Neural progenitor cell (in vitro differentiated cells): ENCODE measurements around the gene FAM236B. TPM values are rescaled to one million over a fixed set of nuclear protein-coding genes. Genes with fewer than 3 reads are reported as not detected.

Source experiments
- small RNA-seq: library from RNA; depleted of rRNA; stranded (forward); fragments of <200 nt; gene quantifications from one replicate; pipeline ENCODE3, GENCODE V24; 2015
- total RNA-seq: library from RNA; depleted of rRNA; stranded (reverse); fragments of >200 nt; gene quantifications from 2 replicates; pipeline ENCODE4 v1.2.3, GENCODE V29; 2015; ENCODE audit warnings: low replicate concordance

The FAM236B gene
- total RNA-seq, 1 donor from 2014 or later, result not detected

Small RNA genes within 50 kb of the gene (small RNA-seq; reads per million reads assigned to genes)
- gene RNU1-112P, result not detected

Other genes with a start within 250 kb of the FAM236B start
- gene HDAC8, start 209.8 kb downstream of the FAM236B start, total RNA-seq, result 28.4 and 37.8 TPM in 2 replicates
- 5.1 and 5.2 TPM in 2 replicates for gene PHKA1, start 68.4 kb downstream of the FAM236B start, total RNA-seq
- gene DMRTC1B, start 5.8 kb downstream of the FAM236B start, total RNA-seq, result 0.34 TPM in 1 of 2 replicates, not detected in the other
- not detected in 2 replicates for gene FAM236D, start 25.6 kb upstream of the FAM236B start, total RNA-seq
- gene FAM236C, start 130.0 kb upstream of the FAM236B start, total RNA-seq, result not detected in 2 replicates
- not detected in 2 replicates for gene FAM236A, start 155.5 kb upstream of the FAM236B start, total RNA-seq
- not detected in 2 replicates for gene DMRTC1, start 161.2 kb upstream of the FAM236B start, total RNA-seq
- gene PABPC1L2B, start 220.3 kb upstream of the FAM236B start, total RNA-seq, result 0.22 TPM in 1 of 2 replicates, not detected in the other